Kidney (tissue), 14 donors: ENCODE data around the gene ABCA1. TPM values are rescaled to one million over a fixed set of nuclear protein-coding genes. Genes with fewer than 3 reads are reported as not detected.

Experiments used
- DNase-seq, 5 donors: peaks; one replicate each; pipeline ENCODE4 v3.0.0-alpha.2; 2013 to 2020
- FAIRE-seq: peaks from 2 replicates; lab custom pipeline; 2012; peaks lifted over from hg19 to GRCh38; lab: Jason Lieb, UNC
- H3K27ac ChIP-seq, 2 donors: one replicate each; pipeline ENCODE4 v1.7.0; 2013; ENCODE audit warnings: low read depth in 2 of 2, low read length in 2 of 2, inconsistent platforms in 1 of 2
- H3K27me3 ChIP-seq: one replicate; pipeline ENCODE4 v1.7.1; 2013; ENCODE audit warnings: low read length, inconsistent platforms; ENCODE audit not compliant: control insufficient read depth, insufficient read depth
- H3K36me3 ChIP-seq, 3 donors: one replicate each; pipeline versions ENCODE4 v1.7.0 to v1.7.1; 2013; ENCODE audit warnings: low read length in 3 of 3, control low read depth in 1 of 3, inconsistent platforms in 1 of 3; ENCODE audit not compliant: insufficient read depth in 3 of 3, control insufficient read depth in 2 of 3
- H3K4me1 ChIP-seq, 3 donors: one replicate each; pipeline versions ENCODE4 v1.7.0 to v1.7.1; 2013; ENCODE audit warnings: low read length in 3 of 3, inconsistent platforms in 1 of 3, low read depth in 1 of 3; ENCODE audit not compliant: control insufficient read depth in 2 of 3, insufficient read depth in 2 of 3
- H3K4me3 ChIP-seq, 3 donors: one replicate each; pipeline versions ENCODE4 v1.7.0 to v1.8.1; 2013; ENCODE audit warnings: low read length in 3 of 3, control low read depth in 1 of 3, inconsistent platforms in 1 of 3
- H3K9ac ChIP-seq, 3 donors: one replicate each; pipeline versions ENCODE4 v1.7.0 to v1.7.1; 2013; ENCODE audit warnings: low read length in 3 of 3, control low read depth in 1 of 3, inconsistent platforms in 1 of 3
- H3K9me3 ChIP-seq, 3 donors: one replicate each; pipeline versions ENCODE4 v1.7.0 to v1.7.1; 2013; ENCODE audit warnings: low read length in 3 of 3, control low read depth in 1 of 3, inconsistent platforms in 1 of 3; ENCODE audit not compliant: control insufficient read depth in 2 of 3, insufficient read depth in 1 of 3
- intact Hi-C: fragments of 100-400 bp; cut with DNase I; formaldehyde crosslinking; loops from one replicate; pipeline ENCODE4 v1.11.1; 2022
- polyA plus RNA-seq: library from polyadenylated mRNA; stranded (reverse); fragments of 350-450 nt; fragmentation: Illumina TruSeq; extraction: RNeasy Lipid Tissue Mini Kit (QIAGEN cat#74804); gene quantifications from one replicate; pipeline ENCODE4 v1.2.3, GENCODE V29; 2014; ENCODE audit warnings: low read depth, low replicate concordance; ENCODE audit not compliant: insufficient read depth
- total RNA-seq: library from RNA; stranded (reverse); fragmentation: NEBNext Ultra II Directional; extraction: Animal tissue kit (Norgen Biotek cat#: 25700); gene quantifications from one replicate; pipeline ENCODE4 v1.2.1, GENCODE V29; 2021
- TF ChIP-seq, protein P1 (sequence below): IDR thresholded peaks from 3 replicates; pipeline ENCODE4 v1.5.1; 2012; ENCODE audit warnings: mild to moderate bottlenecking, moderate library complexity, borderline replicate concordance; ENCODE audit not compliant: insufficient read depth; ENCODE audit errors: extremely low read depth
- donor health status: control.
- donor health status: control.
- donor health status: control.
- donor health status: control.
- donor health status: control.
- donor health status: DM: yes; HTN: yes; CAD: no.
- donor health status: Normal renal cell carcinoma (clear cell type).

Gene ABCA1
- total and polyA plus RNA-seq, 2 donors from 2014 or later = 1.4 to 26.1 TPM

- intact Hi-C loops = no loop called here
Observed at GRCh38 chr9:104970271-104970987, 42.5 kb upstream of the ABCA1 start.

GRCh38 chr9:104969116-104969515 is 41.2 kb upstream of the ABCA1 start:
- FAIRE-seq (no peak), DNase-seq (no peak)
- Histone ChIP-seq H3K4me3 (peak overlapping the region in 1 of 3 donors; percentile 73), H3K27ac (no peak overlapping the region), H3K36me3 (no peaks in the 10 kb centered on the region), H3K4me1 (peaks cover 2 to 3% (median 2%) of the 10 kb centered on the region in 3 donors), H3K27me3 (no peaks in the 10 kb centered on the region), H3K9ac (no peak overlapping the region), H3K9me3 (no peaks in the 10 kb centered on the region)
- TF ChIP-seq, protein P1, sequence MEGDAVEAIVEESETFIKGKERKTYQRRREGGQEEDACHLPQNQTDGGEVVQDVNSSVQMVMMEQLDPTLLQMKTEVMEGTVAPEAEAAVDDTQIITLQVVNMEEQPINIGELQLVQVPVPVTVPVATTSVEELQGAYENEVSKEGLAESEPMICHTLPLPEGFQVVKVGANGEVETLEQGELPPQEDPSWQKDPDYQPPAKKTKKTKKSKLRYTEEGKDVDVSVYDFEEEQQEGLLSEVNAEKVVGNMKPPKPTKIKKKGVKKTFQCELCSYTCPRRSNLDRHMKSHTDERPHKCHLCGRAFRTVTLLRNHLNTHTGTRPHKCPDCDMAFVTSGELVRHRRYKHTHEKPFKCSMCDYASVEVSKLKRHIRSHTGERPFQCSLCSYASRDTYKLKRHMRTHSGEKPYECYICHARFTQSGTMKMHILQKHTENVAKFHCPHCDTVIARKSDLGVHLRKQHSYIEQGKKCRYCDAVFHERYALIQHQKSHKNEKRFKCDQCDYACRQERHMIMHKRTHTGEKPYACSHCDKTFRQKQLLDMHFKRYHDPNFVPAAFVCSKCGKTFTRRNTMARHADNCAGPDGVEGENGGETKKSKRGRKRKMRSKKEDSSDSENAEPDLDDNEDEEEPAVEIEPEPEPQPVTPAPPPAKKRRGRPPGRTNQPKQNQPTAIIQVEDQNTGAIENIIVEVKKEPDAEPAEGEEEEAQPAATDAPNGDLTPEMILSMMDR = no peak
- intact Hi-C loops = no loop called here

More at GRCh38 chr9:104970271-104970987, 42.5 kb upstream of the ABCA1 start:
- FAIRE-seq (no peak), DNase-seq (no peak)
- H3K27ac ChIP-seq = no peak overlapping the region
- TF ChIP-seq, protein P1 = no peak
- peaks cover 2 to 3% (median 2%) of the 10 kb centered on the region in 3 donors for H3K4me1 ChIP-seq
- H3K9me3 ChIP-seq = no peaks in the 10 kb centered on the region
- H3K9ac ChIP-seq = no peak overlapping the region
- no peak overlapping the region for H3K4me3 ChIP-seq
- no peaks in the 10 kb centered on the region for H3K27me3 ChIP-seq
- H3K36me3 ChIP-seq = no peaks in the 10 kb centered on the region

DNA sequence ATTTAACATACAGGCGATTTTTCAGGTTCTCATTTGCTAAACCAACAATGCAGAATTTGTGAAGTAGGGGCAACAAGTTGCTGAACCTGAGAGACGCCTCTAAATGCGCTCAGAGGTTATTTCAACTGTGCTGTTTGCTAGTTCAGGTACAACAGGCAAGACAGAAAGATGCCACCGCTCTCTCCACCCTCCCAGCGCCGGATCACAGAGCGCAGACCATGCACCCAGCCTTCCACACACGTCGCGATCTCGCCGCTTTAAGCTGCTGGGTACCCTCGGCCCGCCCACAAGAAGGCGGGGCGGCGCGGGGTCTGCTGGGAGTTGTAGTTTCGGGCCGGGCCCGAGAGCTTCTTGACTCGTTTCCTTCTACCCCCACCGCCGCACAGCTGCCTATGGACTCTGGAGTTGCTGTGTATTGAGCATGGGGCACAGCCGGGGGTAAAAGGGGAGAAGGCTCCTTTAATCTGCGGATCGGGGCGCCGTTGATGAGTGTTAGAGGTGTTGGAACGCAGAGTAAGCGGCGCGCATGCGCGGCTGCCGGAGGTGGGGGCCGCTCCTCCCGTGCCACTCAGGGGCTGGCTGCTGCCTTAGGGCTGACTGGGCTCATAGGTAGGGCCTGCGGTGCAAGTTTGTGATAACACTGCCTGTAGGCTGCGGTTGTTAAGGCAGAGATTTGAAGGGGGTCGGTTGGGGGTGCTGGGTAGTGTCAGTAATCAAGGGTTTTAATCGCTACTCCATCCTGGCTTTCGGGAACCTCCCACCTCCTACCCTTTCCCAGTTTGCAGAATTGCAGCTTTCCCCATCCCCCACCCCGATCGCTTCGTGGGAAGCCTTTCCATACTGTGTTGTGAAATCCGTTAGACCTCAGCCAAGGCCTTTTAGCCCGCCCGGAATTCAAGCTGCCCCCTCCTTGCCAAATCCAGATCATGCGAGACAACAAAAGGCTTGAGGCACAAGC is 40.3 kb upstream of the ABCA1 start:
- H3K9me3 ChIP-seq = no peaks in the 10 kb centered on the region
- peak; percentile 90 to 95 (median 94) for DNase-seq
- TF ChIP-seq, protein P1 = no peak
- peak overlapping the region; percentile 73 to 92 (median 86) for H3K4me3 ChIP-seq
- H3K4me1 ChIP-seq = peaks cover 2 to 3% (median 2%) of the 10 kb centered on the region in 3 donors
- intact Hi-C loops = no loop called here
- no peak for FAIRE-seq
- H3K27ac ChIP-seq = peak overlapping the region; percentile 82 to 87
- peak overlapping the region; percentile 9 to 73 (median 43) for H3K9ac ChIP-seq
- H3K27me3 ChIP-seq = no peaks in the 10 kb centered on the region
- no peaks in the 10 kb centered on the region for H3K36me3 ChIP-seq
